ENCODE data around the gene MT1G. TPM values are rescaled to one million over a fixed set of nuclear protein-coding genes. Genes with fewer than 3 reads are reported as not detected.
A peak's percentile ranks its signal among the peaks of the same experiment; 100 is the strongest.

The MT1G gene
- total RNA-seq, 1 donor from 2014 or later: 0.75 TPM

GRCh38 chr16:56632848-56633365 lies 35.0 kb downstream of the MT1G start:
- no peak for DNase-seq (ENCODE audit: low read depth)
- H3K27me3 ChIP-seq (ENCODE audit: control insufficient read depth, insufficient read depth, low read length): peaks cover 44% of the 10 kb centered on the region
- no peaks in the 10 kb centered on the region for H3K36me3 ChIP-seq (ENCODE audit: control insufficient read depth, insufficient read depth, low read length)
- no peak for TF ChIP-seq CTCF (IDR thresholded peaks at IDR 0.05; ENCODE audit: insufficient read depth, low read length, poor library complexity, severe bottlenecking)
- H3K4me3 ChIP-seq (ENCODE audit: low read depth, low read length): no peak overlapping the region

- Histone ChIP-seq H3K27me3 (ENCODE audit: control insufficient read depth, insufficient read depth, low read length) (peaks cover 41% of the 10 kb centered on the region), H3K4me3 (ENCODE audit: low read depth, low read length) (peak within 1 kb of the TSS; percentile 36), H3K36me3 (ENCODE audit: control insufficient read depth, insufficient read depth, low read length) (no peaks in the 10 kb centered on the region)
- TF ChIP-seq CTCF (IDR thresholded peaks at IDR 0.05; ENCODE audit: insufficient read depth, low read length, poor library complexity, severe bottlenecking): no peak
- DNase-seq (ENCODE audit: low read depth): no peak
Observed at GRCh38 chr16:56632156-56632847, 35.6 kb downstream of the MT1G start, which contains the start of gene MT1M. TSS of gene MT1M (plus strand) at chr16:56632659. CDS start at chr16:56632732, 73 bp downstream.

- H3K27me3 ChIP-seq (ENCODE audit: control insufficient read depth, insufficient read depth, low read length): peaks cover 38% of the 10 kb centered on the region
- TF ChIP-seq CTCF (IDR thresholded peaks at IDR 0.05; ENCODE audit: insufficient read depth, low read length, poor library complexity, severe bottlenecking): no peak
- H3K36me3 ChIP-seq (ENCODE audit: control insufficient read depth, insufficient read depth, low read length): no peaks in the 10 kb centered on the region
- no peak for DNase-seq (ENCODE audit: low read depth)
- peak overlapping the region; percentile 36 for H3K4me3 ChIP-seq (ENCODE audit: low read depth, low read length)
Observed at GRCh38 chr16:56631832-56632155, 36.1 kb downstream of the MT1G start.

GRCh38 chr16:56631197-56631596 lies 36.7 kb downstream of the MT1G start:
- TF ChIP-seq CTCF (IDR thresholded peaks at IDR 0.05; ENCODE audit: insufficient read depth, low read length, poor library complexity, severe bottlenecking): no peak
- no peak for DNase-seq (ENCODE audit: low read depth)
- H3K4me3 ChIP-seq (ENCODE audit: low read depth, low read length): no peak overlapping the region
- H3K36me3 ChIP-seq (ENCODE audit: control insufficient read depth, insufficient read depth, low read length): no peaks in the 10 kb centered on the region
- H3K27me3 ChIP-seq (ENCODE audit: control insufficient read depth, insufficient read depth, low read length): peaks cover 32% of the 10 kb centered on the region

GRCh38 chr16:56630134-56630533 lies 37.7 kb downstream of the MT1G start:
- no peak overlapping the region for H3K4me3 ChIP-seq (ENCODE audit: low read depth, low read length)

More at GRCh38 chr16:56630134-56630533, 37.7 kb downstream of the MT1G start:
- Histone ChIP-seq H3K36me3 (ENCODE audit: control insufficient read depth, insufficient read depth, low read length) (no peaks in the 10 kb centered on the region), H3K27me3 (ENCODE audit: control insufficient read depth, insufficient read depth, low read length) (peaks cover 22% of the 10 kb centered on the region)
- TF ChIP-seq CTCF (IDR thresholded peaks at IDR 0.05; ENCODE audit: insufficient read depth, low read length, poor library complexity, severe bottlenecking): no peak
- no peak for DNase-seq (ENCODE audit: low read depth)

All from kidney epithelial cell (primary cell).